NCI-H2107 treated with DMSO at 0.1 percent for 48 hours (cell line): ENCODE measurements around the gene MACROD2.

Experiments
- DNase-seq: peaks from one replicate; lab custom pipeline; 2025; ENCODE audit not compliant: unreplicated experiment; lab: John Stamatoyannopoulos, UW

Gene MACROD2

DNA sequence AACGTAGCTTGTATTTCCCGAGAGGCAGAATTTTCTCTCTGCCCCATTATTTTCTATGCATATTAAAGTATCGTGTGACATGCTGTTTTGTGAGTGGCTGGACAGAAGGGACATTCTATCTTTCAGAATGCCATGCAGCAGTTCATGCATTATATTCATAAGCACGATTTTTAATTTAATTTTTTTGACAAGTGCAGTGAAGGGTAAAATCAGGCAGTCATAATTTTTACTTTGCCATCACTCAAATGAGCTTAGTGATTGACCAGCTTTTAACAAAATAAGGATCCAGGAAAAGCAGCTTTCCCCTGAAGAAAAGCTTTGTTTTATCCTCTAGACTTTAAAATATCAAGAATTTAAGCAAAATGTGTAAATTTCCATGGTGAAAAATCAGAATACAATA lies 1904.7 kb downstream of the MACROD2 start:
- DNase-seq = no peak

DNA sequence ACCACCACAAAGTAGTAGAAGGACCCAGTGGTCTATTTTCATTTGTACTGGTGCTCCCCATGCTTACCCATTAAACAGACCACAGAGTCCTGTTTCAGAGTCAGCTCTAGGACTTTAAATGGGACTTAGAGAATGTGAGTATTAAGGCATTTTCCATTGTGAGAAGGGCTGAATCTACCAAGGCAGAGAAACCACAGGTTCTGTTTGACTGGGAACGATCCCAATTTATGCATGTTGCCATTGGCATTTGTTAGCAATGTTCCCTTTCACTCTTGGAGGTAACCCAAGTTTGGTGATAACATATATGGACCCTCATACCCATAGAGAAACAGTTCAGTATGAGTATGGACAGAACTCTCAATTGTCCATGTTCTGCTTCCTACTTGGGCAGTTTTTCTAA lies 1905.1 kb downstream of the MACROD2 start:
- no peak for DNase-seq

- no peak for DNase-seq
Observed at GRCh38 chr20:15902493-15902892, 1907.2 kb downstream of the MACROD2 start.

DNA sequence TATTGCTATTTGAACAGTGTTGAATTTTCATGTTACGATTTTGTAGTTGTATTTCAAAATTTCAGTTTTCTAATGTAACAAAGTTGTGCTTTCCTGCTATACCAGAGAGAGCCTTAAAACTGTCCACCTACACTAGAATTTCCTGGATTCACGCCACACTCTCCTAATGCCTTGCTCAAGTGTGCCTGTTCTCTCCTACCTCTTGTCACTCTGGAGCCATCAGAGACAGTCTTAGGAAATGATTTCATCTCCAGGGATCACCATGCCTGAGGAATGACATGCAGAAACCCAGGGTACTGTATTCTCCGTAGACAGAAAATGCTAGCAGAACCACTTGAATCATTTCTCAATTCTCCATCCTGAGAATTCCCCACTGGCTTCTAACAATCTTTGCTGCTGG lies 1910.3 kb downstream of the MACROD2 start:
- DNase-seq = no peak

DNA sequence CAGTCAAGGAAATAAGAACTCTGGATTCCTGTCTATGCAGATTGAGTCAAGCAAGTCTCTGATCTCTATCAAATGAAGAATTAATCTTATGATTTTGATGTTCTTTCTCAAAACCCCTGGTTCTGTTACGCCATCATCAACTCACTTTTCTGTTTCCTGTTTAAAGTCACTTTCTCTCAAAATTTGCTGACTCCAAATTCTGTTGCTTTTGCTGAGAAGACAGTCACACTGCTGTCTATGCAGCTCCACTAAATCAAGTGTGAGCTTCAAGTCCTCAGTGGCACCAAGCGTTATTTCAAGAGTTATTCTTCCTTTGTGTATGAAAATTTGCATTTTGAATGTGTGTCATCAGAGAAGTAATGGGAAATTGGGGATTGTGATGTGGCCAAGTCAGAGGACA lies 1914.7 kb downstream of the MACROD2 start:
- DNase-seq = no peak

DNA sequence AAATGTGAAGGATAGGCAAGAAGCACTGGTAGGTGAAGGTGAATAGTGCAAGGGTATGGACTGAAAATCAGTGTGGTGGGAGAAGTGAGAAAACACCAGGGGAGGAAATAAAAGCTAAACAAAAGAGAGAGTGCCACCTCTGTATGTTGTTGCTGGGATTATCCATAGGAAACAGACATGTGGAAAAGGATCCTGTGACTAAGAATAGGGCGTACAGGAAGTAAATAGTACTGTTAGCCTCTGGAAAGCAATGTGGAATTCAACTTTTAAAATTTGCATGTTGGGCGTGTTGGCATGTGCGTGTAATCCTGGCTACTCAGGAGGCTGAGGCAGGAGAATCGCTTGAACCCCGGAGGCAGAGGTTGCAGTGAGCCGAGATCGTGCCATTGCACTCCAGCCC lies 1916.3 kb downstream of the MACROD2 start:
- no peak for DNase-seq

- DNase-seq = no peak
Observed at GRCh38 chr20:15913391-15914025, 1918.2 kb downstream of the MACROD2 start.

GRCh38 chr20:15916623-15917022 lies 1921.3 kb downstream of the MACROD2 start:
- no peak for DNase-seq

DNA sequence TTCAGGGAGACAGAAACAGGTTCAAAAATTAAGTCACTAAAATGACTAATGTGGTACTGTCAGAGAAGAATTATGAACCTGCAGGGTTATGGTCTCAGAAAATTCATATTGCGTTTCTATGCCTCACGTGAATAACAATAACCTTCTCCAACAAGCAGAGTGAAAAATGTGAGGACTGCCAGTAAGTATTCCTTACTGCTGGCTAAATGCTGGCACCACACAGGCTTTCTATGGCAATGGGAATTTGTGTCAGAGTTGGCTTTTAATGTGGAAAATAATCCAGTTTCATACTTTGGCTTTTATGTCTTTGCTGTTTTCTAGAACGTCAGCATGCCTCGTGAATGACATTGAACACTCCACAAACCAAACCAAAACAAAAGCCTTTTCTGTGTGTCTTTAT lies 1922.0 kb downstream of the MACROD2 start:
- no peak for DNase-seq

DNA sequence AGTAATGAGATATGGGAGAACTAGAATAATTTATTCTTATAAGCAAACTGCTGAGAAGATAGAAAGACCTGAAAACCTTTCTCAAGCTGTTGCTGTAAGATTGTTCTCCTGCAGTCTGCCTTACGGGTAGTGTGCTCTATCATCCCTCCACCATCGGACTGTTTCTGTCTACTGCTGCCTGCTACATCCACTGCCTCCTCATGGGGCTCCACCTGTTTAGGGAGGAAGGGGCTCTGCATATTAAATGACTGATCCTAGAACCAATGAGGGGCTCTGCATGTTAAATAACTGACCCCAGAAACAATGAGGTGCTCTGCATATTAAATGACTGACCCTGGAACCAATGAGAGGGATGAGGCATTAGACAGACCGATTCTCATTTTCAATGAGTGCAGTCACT lies 1923.3 kb downstream of the MACROD2 start:
- no peak for DNase-seq

DNA sequence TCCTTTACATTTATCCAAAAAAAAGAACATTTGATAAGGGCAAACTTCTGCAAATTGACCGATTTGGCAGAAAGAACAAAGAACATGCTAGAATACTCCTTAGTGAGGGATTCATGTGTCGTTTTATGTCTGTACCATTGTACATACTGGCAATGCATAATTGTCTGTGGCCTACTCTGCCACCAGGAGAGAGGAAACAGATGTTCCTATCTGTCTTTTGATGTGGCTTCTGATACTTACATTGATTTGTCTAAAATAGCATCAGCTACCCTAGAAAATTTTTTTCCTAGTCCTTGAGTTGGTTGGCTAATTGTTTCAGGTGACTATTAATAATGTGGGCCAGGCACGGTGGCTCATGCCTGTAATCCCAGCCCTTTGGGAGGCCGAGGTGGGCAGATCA lies 1923.8 kb downstream of the MACROD2 start:
- no peak for DNase-seq

- DNase-seq = no peak
Observed at GRCh38 chr20:15921930-15922329, 1926.6 kb downstream of the MACROD2 start.

GRCh38 chr20:15922556-15922955 lies 1927.2 kb downstream of the MACROD2 start:
- no peak for DNase-seq

DNA sequence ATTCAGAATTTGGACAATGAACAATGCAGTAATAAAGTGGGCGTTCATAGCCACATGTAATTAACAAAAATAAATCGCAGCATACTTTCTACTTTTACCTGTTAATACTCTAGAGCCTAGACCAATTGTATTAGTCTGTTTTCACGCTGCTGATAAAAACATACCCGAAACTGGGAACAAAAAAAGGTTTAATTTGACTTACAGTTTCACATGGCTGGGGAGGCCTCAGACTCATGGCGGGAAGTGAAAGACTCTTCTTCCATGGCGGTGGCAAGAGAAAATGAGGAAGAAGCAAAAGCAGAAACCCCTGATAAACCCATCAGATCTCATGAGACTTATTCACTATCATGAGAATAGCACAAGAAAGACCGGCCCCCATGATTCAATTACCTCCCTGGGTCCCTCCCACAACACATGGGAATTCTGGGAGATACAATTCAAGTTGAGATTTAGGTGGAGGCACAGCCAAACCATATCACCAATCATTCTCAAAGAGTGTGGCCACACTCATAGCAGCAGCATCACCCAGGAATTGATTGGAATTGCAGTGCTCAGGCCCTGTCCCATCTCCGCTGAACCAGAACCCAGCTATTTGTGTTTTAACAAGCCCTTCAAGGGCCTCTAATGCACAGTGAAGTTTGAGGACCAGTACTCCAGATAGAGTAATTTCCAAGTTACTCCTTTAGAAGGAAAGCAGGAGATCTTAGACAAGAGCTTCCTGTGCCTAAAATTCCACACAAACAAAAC lies 1927.9 kb downstream of the MACROD2 start:
- DNase-seq = no peak

DNA sequence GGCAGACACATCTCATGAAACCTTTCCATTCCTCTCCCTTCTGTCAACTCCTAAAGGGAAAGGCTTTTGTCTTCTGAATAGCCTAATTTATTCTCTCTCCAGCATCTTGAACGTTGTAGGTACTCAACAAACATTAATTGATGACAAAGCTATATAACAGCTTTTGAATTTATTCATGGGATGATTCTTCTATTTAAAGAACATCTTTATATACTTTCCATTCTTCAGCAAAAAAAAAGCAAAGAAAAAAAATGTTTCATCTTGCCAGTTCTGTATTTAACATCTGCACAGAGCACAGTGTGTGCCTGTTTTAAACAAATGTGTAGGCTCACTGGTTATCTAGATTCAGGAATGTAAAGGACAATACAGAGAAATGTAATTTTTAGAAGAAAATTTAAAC lies 1929.2 kb downstream of the MACROD2 start:
- no peak for DNase-seq

GRCh38 chr20:15925376-15925775 lies 1930.1 kb downstream of the MACROD2 start:
- no peak for DNase-seq

GRCh38 chr20:15927893-15928650 lies 1932.8 kb downstream of the MACROD2 start:
- DNase-seq = no peak

GRCh38 chr20:15928946-15929345 lies 1933.6 kb downstream of the MACROD2 start:
- no peak for DNase-seq

DNA sequence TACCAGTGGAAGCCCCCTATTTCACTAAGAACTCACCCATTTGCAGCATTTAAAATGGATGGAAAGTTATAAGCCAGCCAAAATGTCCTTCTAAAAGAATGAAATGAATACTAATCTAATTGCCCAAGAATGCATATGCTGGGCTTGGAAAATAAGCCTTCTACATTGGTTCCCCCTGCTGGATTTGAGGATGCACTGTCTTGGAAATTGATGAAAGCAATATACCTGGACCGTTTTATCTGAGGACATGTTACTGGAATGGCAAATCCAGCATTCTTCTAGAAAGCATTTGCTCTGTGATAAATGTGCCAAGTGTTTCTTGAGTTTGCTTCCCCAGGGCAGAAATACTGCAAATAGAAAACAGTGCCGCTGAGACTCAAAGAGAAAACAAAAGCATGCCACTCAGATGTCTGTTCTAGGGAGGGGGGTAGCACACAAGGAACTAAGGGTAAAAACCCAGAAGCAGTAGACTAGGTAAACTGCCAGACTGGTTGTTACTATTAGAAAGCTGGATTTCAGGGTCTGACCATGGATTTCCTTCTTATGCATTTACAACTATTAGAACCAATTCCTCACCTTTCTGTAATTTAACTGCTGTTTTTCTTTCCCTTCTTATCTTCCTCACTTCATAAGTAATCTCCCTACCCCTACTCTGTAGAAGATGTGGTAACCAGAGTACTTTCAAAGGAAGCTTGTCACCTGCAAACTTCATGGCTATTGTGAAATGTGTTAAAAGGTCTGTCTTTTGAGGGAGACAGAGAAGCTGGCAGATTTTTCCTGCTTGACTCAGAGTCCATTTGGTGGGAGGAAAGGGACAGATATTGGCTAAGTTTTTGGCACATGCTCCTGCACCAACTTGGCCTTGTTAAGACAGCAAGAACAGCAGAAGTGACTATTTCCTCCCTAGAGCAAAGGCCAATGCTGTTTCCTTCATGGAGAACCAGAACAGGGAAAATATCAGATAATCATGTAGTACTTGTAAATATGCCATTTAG lies 1935.3 kb downstream of the MACROD2 start:
- no peak for DNase-seq

GRCh38 chr20:15931897-15932296 lies 1936.6 kb downstream of the MACROD2 start:
- no peak for DNase-seq

DNA sequence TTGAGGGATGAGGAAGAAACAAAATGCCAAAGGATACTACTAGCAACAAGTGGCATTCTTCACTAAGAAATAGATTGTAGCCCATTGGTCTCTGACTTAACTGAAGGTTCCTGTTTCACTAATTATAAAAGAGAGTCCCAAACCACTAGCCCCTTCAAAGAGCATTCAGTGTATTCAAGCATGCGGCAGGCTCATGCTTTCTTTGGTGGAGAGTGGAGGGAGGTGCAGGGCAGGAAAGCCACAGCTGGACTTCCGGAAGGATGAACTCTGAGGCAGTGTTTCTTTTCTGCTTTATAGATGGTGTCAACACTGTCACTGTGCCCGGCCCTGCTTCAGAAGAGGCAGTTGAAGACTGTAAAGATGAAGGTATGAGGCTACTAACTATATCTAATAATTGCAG lies 1941.9 kb downstream of the MACROD2 start:
- no peak for DNase-seq
